ENCODE data around the gene RFESD.
"Not testable (repeated sequence)": the region's sequence is repeated elsewhere in the genome, so short reads cannot be mapped to it uniquely, and the experiment has no call there.

RFESD gene

DNA sequence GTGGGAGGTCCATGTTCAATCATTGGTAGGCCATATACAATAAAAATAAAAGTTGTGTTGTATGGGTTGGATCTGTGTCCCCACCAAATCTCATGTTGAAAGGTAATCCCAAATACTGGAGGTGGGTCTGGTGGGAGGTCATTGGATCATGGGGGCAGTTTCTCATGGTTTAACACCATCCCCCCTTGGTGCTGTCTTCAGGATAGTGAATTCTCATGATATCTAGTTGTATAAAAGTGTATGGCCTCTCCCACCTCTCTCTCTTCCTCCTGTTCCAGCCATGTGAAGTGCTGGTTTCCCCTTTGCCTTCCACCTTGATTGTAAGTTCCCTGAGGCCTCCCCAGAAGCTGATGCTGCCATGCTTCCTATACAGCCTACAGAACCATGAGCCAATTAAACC lies 21.1 kb downstream of the RFESD start:
- no peak for DNase-seq

DNA sequence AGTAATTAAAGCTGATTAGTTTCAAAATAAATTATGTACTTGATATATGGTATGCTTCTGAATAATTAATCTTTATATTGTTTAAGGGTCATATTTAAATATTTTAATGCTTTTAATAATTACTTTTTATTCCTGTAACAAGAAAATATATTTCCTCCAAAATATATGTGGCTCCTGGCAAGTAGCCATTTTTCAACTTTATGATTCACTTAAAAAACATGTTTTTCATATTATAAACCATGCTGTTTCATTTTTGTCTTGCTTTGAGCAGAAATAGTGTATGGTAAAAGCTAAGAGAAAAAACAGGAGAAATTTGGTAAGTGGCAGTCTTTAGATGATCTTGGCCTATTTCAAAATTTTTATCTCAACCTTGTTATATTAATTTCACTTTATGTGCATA lies 21.6 kb downstream of the RFESD start:
- no peak for DNase-seq

DNA sequence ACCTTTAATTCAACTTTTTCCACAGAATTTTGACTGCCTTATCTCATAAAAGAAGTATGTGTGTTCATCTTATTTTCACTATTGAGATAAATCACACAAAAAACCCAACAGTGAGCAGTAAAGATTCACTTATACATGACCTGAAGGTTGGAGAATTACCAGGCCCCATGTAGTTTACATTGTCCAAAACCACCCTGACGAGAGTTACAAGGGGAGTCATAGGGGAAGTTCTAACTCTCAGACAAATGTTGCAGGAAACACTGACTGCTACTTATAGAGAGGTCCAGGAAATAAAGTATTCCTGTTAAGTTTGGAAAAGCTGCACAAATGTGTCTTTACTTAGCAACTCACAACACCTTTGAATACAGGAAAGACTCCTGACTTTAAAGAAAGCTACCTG lies 22.2 kb downstream of the RFESD start:
- DNase-seq = no peak

DNA sequence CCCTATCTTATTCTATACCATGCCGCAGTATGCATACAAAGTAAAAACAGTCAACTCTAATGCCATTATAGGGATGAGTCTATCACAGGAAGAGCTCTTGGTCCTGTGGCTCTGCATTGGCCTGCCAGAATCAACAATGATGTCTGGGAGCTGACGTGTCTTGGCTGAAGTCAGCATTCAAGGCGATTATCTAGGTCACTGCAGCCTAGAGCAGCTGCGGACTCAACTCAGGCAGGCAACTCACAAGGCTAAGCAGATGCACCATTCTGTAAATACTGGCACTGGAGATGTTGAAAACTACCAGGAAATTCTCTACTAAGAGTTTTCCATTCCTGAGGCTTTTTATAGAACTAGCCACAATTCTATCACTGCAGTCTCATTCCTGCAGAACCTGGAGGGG lies 23.0 kb downstream of the RFESD start:
- no peak for DNase-seq

DNA sequence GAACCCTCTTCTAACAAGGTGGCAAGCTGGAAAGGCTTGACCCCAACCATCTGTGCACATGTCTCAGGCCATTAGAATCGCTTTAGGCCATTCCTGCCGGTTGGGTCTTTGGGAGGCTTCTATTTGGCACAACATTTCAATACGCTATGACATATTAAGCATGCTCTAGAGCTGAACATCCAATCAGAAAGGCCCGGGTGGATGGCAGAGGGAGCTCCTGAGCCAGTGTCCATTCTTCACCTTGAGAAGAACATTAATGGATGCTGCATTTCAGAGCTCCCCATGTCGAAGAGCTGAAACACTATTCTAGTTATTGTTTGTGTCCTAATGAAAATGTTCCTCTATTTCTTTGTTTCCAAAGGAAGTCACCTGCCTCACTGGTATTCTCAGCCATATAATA lies 23.4 kb downstream of the RFESD start:
- no peak for DNase-seq

DNA sequence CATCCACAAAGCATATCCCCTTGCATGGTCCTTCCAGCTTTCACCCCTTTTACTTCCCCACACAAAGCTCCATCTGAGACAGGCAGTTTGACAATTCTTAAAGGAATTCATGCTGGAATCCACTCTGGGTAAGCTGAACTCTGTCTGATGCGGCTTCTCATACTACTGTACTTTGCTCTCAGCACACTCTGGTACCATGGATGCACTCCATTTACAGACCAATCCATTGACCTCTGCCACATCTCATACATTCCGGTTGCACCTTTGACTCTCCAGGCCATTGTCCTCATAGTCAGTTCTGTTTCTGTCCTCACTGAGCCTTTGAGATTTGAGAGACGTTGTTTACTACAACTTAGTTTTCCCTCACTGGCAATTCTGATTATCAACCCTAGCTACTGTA lies 24.0 kb downstream of the RFESD start:
- no peak for DNase-seq

DNA sequence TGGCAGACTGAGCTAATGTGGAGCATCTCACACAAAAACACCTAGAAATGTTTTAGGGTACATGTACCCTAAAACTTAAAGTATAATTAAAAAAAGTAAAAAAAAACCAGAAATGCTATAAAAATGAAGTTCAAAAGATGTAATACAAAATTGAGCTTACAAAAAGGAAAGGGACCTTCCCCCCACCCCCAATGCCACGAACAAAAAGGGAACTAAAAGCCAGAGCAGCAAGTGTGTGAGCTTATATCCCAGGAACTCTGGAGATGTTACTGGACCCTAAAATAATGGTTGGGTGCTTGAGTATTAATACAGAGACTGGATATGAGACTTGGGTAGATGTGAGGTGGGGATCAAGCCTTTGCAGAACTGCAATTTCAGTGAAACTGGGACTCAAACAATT lies 25.2 kb downstream of the RFESD start:
- DNase-seq = peak; percentile 30 to 53

DNA sequence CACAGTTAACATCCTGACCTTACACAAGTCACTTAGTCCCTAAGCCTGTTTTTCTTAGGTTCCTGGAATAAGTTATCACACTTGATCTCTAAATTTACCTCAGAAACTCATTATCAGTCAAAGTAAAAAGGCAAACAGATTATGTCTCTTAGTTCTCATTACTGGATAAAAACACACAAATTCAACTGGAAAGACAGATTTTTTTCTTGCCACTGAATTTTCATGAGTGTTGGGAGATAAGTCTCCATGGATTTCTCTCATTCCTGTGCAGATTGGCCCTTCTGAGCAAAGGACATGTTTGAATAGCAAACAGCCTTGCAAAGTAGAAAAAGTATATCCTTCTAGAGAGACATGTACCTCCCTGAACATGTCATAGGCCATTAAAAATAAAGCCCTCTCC lies 26.1 kb downstream of the RFESD start:
- DNase-seq = no peak

DNA sequence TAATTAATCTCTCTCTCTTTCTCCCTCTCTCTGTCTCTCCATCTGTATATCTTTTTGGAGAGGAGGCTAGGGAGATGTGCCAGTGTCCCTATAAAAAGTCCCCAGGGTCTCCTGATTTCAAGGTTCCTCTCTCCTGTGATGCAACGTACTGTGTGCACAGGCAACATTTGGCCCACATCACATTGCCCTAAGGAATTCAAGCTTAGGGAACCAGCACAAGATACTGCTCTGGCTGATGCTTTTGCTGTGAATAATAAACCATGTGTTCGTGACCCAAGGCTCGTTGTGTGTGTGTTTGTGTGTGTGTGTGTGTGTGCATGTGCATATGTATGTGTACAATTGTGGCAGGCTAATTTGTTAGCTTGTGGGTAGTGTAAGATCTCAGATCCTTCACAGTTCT lies 26.5 kb downstream of the RFESD start:
- no peak for DNase-seq

DNA sequence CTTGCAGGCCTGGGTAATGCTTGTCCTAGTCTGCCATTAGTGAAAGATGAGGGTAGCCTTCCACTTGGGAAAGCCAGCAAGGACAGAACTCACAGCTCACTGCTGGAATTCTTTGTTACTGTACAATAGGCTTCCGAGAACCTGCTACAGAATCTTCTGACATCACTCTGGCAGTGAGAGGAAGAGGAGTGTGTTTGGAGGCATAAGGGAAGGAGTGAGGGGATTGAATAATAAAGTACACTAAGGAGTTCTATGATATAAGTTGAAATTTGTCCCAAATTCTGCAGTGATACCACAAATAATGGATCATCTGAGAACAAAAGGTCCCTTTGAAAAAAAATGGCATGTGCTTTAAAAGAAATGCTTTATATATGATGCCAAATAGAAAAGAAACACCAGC lies 36.3 kb downstream of the RFESD start, which contains the start of gene SPATA9:
TSS of gene SPATA9 (minus strand) at position 101 of the 400 bp plus-strand sequence. CDS start 137 bp downstream, outside the sequence.
- DNase-seq = no peak

DNA sequence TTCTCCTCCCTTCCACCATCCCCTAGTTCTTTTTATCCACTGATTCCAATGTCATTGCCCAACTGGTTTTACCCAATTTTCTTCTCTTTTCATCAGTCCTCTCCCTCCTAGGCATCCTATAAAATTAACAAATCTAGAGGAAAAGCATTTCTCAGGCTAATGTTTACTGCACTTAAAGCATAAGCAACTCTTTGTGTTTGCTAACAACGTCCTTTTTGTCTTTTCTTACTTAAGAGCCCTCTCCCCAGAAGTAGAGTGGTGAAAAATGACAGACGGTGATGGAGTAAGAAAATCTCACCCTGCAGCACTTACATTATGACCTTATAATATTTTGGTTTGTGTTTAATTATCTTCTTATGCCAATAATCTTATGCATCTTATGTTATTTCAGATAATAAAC lies 37.8 kb downstream of the RFESD start:
- DNase-seq = no peak

DNA sequence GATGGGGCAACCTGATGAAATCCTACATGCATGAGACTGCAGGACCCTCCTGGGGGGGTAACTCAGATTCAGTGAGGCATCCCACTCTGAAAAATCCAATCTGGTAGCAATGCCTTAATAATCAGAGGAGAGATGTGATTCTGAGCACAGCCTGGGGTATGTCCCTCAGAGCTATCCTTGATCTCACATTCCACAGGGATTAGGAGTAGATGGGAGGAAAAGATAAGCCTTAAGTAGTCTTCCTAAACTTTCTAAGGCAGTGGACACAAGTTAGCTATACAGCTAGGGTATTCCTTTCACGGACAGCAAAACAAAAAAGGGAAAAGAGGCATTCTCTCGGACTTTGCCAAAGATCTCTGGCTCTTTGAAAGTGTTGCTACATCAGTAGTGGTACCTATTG lies 40.1 kb downstream of the RFESD start:
- DNase-seq = no peak

DNA sequence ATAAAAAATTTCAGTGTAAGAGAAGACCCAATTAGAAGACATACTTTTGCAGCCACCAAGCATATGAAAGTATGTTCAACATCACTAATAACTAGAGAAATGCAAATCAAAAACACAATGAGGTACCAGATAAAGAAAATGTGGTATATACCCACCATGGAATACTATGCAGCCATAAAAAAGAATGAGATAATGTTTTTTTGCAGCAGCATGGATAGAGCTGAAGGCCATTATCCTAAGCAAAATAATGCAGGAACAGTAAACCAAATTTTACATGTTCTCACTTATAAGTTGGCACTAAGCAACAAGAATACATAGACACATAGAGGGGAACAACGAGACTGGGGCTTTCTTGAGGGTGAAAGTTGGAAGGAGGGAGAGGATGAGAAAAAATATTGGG lies 43.1 kb downstream of the RFESD start:
- DNase-seq = no peak

DNA sequence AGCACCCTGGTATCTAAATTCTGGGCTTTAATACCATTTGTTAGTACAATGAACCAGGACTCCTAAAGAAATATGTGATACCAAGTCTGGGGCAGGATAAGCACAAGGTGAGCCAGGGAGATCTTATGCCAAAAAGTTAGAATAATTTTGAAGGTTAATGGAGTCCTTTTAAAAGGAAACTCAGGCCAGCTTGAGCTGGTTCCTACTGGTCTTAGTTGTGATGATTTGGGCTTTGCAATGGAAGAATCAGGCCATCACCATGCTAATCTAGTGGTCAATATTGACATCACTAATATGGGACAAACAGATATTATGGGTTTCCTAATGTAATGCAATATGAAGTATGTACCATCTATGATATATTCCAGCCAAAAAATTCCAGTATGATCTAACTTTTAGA lies 43.8 kb downstream of the RFESD start:
- no peak for DNase-seq

DNA sequence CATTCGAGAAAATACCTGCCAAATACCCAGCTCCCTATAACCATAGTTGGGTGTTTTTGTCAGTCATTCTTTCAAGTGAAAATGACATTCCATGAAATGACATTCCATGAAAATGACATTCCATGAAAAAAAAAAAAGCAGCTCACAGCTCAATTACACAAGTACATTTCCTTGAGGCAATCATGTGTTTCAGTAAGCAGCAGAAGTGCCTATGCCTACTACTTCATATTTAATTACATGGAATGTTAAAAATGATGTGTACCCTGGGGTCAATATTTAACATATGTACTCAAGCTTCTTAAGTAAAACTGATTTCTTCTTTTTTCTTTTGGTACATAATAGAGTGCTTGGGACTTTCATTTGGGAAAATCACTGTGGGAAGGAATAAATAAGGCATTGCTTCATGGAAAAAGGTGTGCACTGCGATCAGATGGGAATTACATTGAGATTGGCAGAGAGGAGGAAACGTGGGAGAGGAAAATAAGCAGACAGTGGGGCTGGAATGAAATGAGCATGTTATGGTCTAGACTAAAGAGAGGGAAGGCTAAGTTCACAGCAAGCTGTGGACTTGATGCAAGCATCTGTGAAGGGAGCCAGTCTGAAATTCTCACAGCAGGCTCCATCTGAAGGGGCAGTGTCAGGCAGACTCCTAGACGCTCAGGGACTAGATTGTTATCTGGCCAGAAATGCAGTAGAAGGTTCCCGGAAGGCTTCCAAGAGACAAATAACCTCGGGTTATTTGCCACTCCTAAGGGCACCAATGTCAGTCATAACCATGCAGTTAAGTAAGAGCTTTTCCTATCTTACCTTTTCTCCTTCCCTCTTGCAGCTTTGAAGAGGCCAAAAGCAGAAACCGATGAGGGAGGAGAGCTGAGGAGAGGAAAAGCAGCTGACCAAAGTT lies 51.5 kb downstream of the RFESD start:
- no peak for DNase-seq

DNA sequence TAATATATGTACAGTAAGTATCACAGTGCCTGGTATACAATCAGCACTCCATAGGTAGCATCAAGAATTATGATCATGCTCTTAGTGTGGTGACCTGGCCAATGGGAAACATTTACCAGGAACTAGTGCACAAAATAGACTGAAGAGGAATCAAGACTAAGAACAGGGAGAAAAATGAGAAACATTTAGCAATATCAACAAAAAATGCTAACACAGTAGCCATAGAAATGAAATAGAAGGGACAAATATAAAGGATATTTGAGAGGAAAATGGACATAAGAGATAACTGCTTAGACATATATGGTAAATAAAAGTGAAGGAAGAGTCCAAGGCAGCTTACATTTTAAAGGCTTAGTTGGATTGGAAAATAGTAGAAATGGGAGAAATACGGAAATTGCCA lies 52.8 kb downstream of the RFESD start:
- no peak for DNase-seq

DNA sequence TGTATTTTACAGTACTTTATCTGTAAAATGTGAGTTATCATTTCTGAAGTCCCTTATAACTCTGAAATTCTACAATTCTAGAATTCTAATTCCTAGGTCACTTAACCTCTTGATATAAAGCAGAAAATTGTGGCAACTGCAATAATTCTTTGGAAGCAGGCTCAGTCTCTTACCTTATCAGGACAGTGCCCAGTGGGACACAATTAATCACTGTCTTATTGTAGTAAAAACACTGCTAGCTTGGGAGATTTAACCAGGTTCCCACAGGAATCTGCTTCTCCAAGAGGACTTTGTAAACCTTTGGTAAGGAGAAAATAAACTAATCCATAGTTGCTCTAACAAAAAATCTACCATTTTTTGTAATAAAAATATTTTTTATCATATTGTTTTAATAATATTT lies 54.5 kb downstream of the RFESD start:
- DNase-seq = no peak

DNA sequence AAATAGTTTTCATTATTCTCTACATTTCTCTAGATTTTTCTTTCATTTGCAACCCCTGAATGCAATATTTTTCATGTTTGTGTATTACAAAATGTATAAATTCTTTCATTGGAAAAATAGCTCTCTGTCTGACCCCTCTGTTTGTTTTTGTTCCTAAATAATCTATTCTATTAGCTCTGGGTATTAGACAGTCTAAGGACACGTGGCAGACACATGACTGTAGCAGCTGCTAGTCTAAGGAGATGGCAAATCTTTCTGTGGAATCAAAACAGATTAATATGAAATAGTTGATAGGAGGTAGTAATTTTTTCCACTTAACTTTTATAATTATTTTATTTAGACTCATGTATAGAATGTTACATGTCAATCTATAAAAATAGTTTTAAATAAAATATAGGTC lies 57.6 kb downstream of the RFESD start:
- no peak for DNase-seq

DNA sequence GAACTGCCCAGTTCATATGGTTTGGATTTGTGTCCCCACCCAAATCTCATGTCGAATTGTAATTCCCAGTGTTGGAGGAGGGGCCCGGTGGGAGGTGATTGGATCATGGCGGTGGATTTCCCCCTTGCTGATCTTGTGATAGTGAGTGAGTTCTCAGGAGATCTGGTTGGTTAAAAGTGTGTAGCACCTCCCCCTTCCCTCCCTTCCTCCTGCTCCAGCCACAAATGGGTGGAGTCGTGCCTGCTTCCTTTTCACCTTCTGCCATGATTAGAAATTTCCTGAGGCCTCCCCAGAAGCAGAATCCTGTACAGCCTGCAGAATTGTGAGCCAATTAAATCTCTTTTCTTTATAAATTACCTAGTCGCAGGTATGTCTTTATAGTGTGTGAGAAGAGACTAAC lies 59.6 kb downstream of the RFESD start:
- not testable (repeated sequence) for DNase-seq

DNA sequence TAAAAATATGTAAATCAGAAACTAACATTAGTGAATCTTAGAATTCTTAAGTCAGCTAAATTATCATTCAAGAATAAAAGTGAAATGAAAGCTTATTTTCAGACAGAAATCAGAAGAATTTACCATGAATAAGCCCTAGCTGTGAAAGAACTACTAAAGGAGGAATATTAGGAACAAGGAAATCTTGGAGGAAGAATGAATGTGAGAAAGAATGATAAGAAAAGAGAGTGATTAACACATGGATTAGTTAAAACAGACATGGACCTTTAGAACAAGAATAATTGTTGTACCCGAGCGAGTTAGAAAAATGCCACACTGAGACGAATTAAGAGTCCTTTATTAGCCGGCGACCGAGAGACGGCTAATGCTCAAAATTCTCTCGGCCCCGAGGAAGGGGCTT lies 60.5 kb downstream of the RFESD start:
- DNase-seq = no peak
